ENCODE data around the gene LFNG.

Gene LFNG

DNA sequence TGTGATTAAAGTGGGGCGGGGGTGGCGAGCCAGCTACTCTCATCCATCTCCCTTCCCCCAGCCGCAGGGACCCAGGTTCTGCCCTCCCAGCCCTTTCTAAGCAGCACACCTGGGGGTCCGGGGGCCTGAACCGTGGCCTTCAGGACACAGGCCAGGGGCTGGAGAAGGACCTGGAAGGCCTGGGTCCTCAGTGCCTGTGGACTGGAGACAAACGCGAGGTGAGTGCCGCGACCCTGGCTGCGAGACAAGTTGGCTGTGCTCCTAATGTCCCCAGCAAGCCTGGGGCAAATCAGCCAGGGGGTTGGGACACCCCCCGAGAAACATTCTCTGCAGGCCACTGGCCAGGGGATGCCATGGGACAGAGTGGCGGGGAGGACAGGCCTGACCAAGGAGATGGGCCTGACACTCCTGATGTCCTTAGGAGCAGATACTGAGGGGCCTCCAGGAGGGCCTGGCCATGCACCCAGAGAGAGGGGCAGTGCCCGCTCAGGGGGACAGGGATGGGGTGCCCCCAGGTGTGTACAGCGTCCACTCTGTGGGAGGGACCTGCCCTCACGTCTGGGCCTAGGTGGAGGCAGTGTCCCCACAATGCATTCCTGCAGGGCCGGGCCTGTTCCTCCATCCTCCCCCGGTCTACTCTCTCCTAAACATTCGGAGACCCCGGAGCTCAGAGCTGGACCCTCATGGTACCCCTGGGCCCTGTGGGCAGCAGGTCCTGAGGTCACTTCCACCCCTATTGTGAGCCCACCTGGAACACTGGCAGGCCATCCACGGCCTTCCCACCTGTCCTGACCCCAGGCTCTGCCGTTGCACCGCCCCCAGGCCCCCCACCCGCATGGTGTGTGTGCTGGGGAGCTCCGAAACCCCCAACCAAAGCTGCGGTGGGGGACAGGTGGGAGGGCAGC is 22.7 kb downstream of the LFNG start:
- H3K9me3 ChIP-seq (replicated peaks in 1 of 2; ENCODE audit: control insufficient read depth in 2 of 2, insufficient read depth in 1 of 2, low read depth in 1 of 2, low read length in 2 of 2) = no peaks in the 10 kb centered on the region
- H4K91ac ChIP-seq (ENCODE audit: low read depth, low read length, poor library complexity) = no peak overlapping the region
- no peak overlapping the region for H3K27ac ChIP-seq (replicated peaks; ENCODE audit: low read length)
- no peak overlapping the region for H2BK120ac ChIP-seq (ENCODE audit: low read depth, low read length)
- DNase-seq (ENCODE audit: low spot score) = no peak
- H3K14ac ChIP-seq (ENCODE audit: low read length) = peak overlapping the region; percentile 38
- no peaks in the 10 kb centered on the region for H3K27me3 ChIP-seq (ENCODE audit: control insufficient read depth in 3 of 3, insufficient read depth in 3 of 3, low read depth in 1 of 3, low read length in 3 of 3)
- H3K4me1 ChIP-seq (ENCODE audit: control insufficient read depth in 2 of 2, insufficient read depth in 1 of 2, low read depth in 1 of 2, low read length in 2 of 2) = no peaks in the 10 kb centered on the region
- H3K9ac ChIP-seq (ENCODE audit: low read depth, low read length, poor library complexity) = no peak overlapping the region
- H3K4me3 ChIP-seq (ENCODE audit: low read length in 2 of 2) = no peak overlapping the region
- no peak overlapping the region for H4K8ac ChIP-seq (ENCODE audit: low read depth, low read length)
- no CpG with 5 or more reads among the region's 25 CpGs for WGBS, 2 donors (ENCODE audit: extremely low coverage in 2 of 2, insufficient read length in 2 of 2, insufficient replicate concordance in 1 of 2)
- H2BK15ac ChIP-seq (ENCODE audit: low read length) = no peak overlapping the region
- peak overlapping the region; percentile 70 for H2AK5ac ChIP-seq (ENCODE audit: low read depth, low read length)
- no peak overlapping the region for H3K4ac ChIP-seq (ENCODE audit: low read length)
- H3K18ac ChIP-seq (ENCODE audit: low read length) = peak overlapping the region; percentile 83
- no peak overlapping the region for H2BK12ac ChIP-seq (ENCODE audit: low read length)
- H3K36me3 ChIP-seq (replicated peaks in 1 of 2; ENCODE audit: control insufficient read depth in 2 of 2, insufficient read depth in 2 of 2, low read length in 2 of 2) = peaks cover 51 to 92% of the 10 kb centered on the region in 2 donors
- peak overlapping the region; percentile 55 for H3K23ac ChIP-seq (ENCODE audit: low read depth, low read length, poor library complexity)
- no peak overlapping the region for H3K4me2 ChIP-seq (ENCODE audit: insufficient read depth, low read length, poor library complexity, severe bottlenecking)
- no peak overlapping the region for H2AFZ ChIP-seq (ENCODE audit: low read length)
- peak overlapping the region; percentile 66 for H2BK5ac ChIP-seq (ENCODE audit: low read length)
- H3K79me1 ChIP-seq (ENCODE audit: low read depth, low read length) = peaks cover 6% of the 10 kb centered on the region

GRCh38 chr7:2542916-2543871 is 23.6 kb downstream of the LFNG start:
- Histone ChIP-seq H3K23ac (ENCODE audit: low read depth, low read length, poor library complexity) (peak overlapping the region; percentile 65), H4K8ac (ENCODE audit: low read depth, low read length) (no peak overlapping the region), H3K27ac (replicated peaks; ENCODE audit: low read length) (no peak overlapping the region), H3K14ac (ENCODE audit: low read length) (no peak overlapping the region), H2BK12ac (ENCODE audit: low read length) (no peak overlapping the region), H2AK5ac (ENCODE audit: low read depth, low read length) (peak overlapping the region; percentile 70), H3K4me3 (ENCODE audit: low read length in 2 of 2) (no peak overlapping the region), H2BK15ac (ENCODE audit: low read length) (no peak overlapping the region), H2BK120ac (ENCODE audit: low read depth, low read length) (no peak overlapping the region), H2BK5ac (ENCODE audit: low read length) (no peak overlapping the region), H2AFZ (ENCODE audit: low read length) (no peak overlapping the region), H3K79me1 (ENCODE audit: low read depth, low read length) (peaks cover 4% of the 10 kb centered on the region), H4K91ac (ENCODE audit: low read depth, low read length, poor library complexity) (no peak overlapping the region), H3K4me2 (ENCODE audit: insufficient read depth, low read length, poor library complexity, severe bottlenecking) (no peak overlapping the region), H3K18ac (ENCODE audit: low read length) (peak overlapping the region; percentile 83), H3K36me3 (replicated peaks in 1 of 2; ENCODE audit: control insufficient read depth in 2 of 2, insufficient read depth in 2 of 2, low read length in 2 of 2) (peaks cover 50 to 94% of the 10 kb centered on the region in 2 donors), H3K27me3 (ENCODE audit: control insufficient read depth in 3 of 3, insufficient read depth in 3 of 3, low read depth in 1 of 3, low read length in 3 of 3) (no peaks in the 10 kb centered on the region), H3K9me3 (replicated peaks in 1 of 2; ENCODE audit: control insufficient read depth in 2 of 2, insufficient read depth in 1 of 2, low read depth in 1 of 2, low read length in 2 of 2) (no peaks in the 10 kb centered on the region), H3K4me1 (ENCODE audit: control insufficient read depth in 2 of 2, insufficient read depth in 1 of 2, low read depth in 1 of 2, low read length in 2 of 2) (no peaks in the 10 kb centered on the region), H3K4ac (ENCODE audit: low read length) (no peak overlapping the region), H3K9ac (ENCODE audit: low read depth, low read length, poor library complexity) (no peak overlapping the region)
- no CpG with 5 or more reads among the region's 53 CpGs for WGBS, 2 donors (ENCODE audit: extremely low coverage in 2 of 2, insufficient read length in 2 of 2, insufficient replicate concordance in 1 of 2)
- no peak for DNase-seq (ENCODE audit: low spot score)

GRCh38 chr7:2544541-2545188 is 25.1 kb downstream of the LFNG start:
- no CpG with 5 or more reads among the region's 23 CpGs for WGBS, 2 donors (ENCODE audit: extremely low coverage in 2 of 2, insufficient read length in 2 of 2, insufficient replicate concordance in 1 of 2)
- peaks cover 38 to 94% of the 10 kb centered on the region in 2 donors for H3K36me3 ChIP-seq (replicated peaks in 1 of 2; ENCODE audit: control insufficient read depth in 2 of 2, insufficient read depth in 2 of 2, low read length in 2 of 2)

More at GRCh38 chr7:2544541-2545188, 25.1 kb downstream of the LFNG start:
- DNase-seq (ENCODE audit: low spot score) = no peak
- Histone ChIP-seq H2AFZ (ENCODE audit: low read length) (no peak overlapping the region), H2BK120ac (ENCODE audit: low read depth, low read length) (no peak overlapping the region), H3K27me3 (ENCODE audit: control insufficient read depth in 3 of 3, insufficient read depth in 3 of 3, low read depth in 1 of 3, low read length in 3 of 3) (no peaks in the 10 kb centered on the region), H3K4me2 (ENCODE audit: insufficient read depth, low read length, poor library complexity, severe bottlenecking) (no peak overlapping the region), H3K23ac (ENCODE audit: low read depth, low read length, poor library complexity) (peak overlapping the region; percentile 25), H2BK15ac (ENCODE audit: low read length) (no peak overlapping the region), H3K9me3 (replicated peaks in 1 of 2; ENCODE audit: control insufficient read depth in 2 of 2, insufficient read depth in 1 of 2, low read depth in 1 of 2, low read length in 2 of 2) (no peaks in the 10 kb centered on the region), H4K91ac (ENCODE audit: low read depth, low read length, poor library complexity) (no peak overlapping the region), H4K8ac (ENCODE audit: low read depth, low read length) (no peak overlapping the region), H3K4me3 (ENCODE audit: low read length in 2 of 2) (no peak overlapping the region), H3K27ac (replicated peaks; ENCODE audit: low read length) (peak overlapping the region; percentile 3), H3K18ac (ENCODE audit: low read length) (peak overlapping the region; percentile 64), H3K4ac (ENCODE audit: low read length) (no peak overlapping the region), H2BK12ac (ENCODE audit: low read length) (no peak overlapping the region), H2BK5ac (ENCODE audit: low read length) (no peak overlapping the region), H3K4me1 (ENCODE audit: control insufficient read depth in 2 of 2, insufficient read depth in 1 of 2, low read depth in 1 of 2, low read length in 2 of 2) (no peaks in the 10 kb centered on the region), H3K14ac (ENCODE audit: low read length) (no peak overlapping the region), H3K9ac (ENCODE audit: low read depth, low read length, poor library complexity) (peak overlapping the region; percentile 72), H2AK5ac (ENCODE audit: low read depth, low read length) (no peak overlapping the region), H3K79me1 (ENCODE audit: low read depth, low read length) (peaks cover 4% of the 10 kb centered on the region)
